Chondrocyte (in vitro differentiated cells): ENCODE data around the gene MLPH. TPM values are rescaled to one million over a fixed set of nuclear protein-coding genes. Genes with fewer than 3 reads are reported as not detected.

ENCODE experiments used
- DNase-seq: peaks from one replicate; pipeline ENCODE4 v3.0.0; 2021; ENCODE audit warnings: mixed read lengths, low spot score
- H3K27ac Mint-ChIP-seq: one replicate; pipeline ENCODE4 v1.8.0; 2021; ENCODE audit warnings: mild to moderate bottlenecking, moderate library complexity, mixed read lengths; ENCODE audit not compliant: unreplicated experiment
- H3K27me3 Mint-ChIP-seq: 2 replicates; pipeline ENCODE4 v1.8.0; 2021; ENCODE audit warnings: low read depth, mixed read lengths
- H3K36me3 Mint-ChIP-seq: 2 replicates; pipeline ENCODE4 v1.8.0; 2021; ENCODE audit warnings: low read depth, mixed read lengths
- H3K4me1 Mint-ChIP-seq: 2 replicates; pipeline ENCODE4 v1.8.0; 2021; ENCODE audit warnings: low read depth, mild to moderate bottlenecking, mixed read lengths
- H3K4me3 Mint-ChIP-seq: one replicate; pipeline ENCODE4 v1.8.0; 2021; ENCODE audit warnings: mild to moderate bottlenecking, moderate library complexity, mixed read lengths; ENCODE audit not compliant: unreplicated experiment
- H3K9me3 Mint-ChIP-seq: 2 replicates; pipeline ENCODE4 v1.8.0; 2021; ENCODE audit warnings: low read depth, mixed read lengths
- CTCF ChIP-seq: fragments of 200-600 bp; sonication (generic); IDR thresholded peaks from 2 replicates; pipeline ENCODE4 v1.5.0; 2021; ENCODE audit warnings: antibody characterized with exemption, mild to moderate bottlenecking, moderate library complexity
- total RNA-seq: library from RNA; stranded (reverse); gene quantifications from 3 replicates; pipeline ENCODE4 v1.2.1, GENCODE V29; 2021

Gene MLPH
- total RNA-seq, 1 donor from 2014 or later, result 6.1 TPM

DNA sequence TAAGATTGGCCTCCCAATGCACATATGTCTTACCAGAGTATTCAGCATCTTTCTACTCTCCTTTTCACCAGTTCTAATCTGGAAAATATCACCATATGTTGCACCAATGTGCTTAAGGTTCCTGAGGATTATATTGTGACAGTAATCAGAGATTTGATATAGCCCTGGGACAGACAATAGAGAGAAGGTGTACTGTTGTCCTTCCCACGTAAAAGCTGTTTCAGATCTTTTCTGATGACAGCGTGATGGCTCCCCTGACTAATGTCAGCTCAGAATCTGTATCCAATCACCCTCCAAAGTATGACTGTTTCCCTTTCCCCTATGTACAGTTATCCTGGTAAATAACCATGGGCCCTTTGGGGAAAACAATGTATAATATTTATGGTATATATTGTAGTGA is 9.0 kb upstream of the MLPH start:
- Mint-ChIP-seq H3K27me3 (no peaks in the 10 kb centered on the region), H3K4me3 (no peak overlapping the region), H3K4me1 (peaks cover 38% of the 10 kb centered on the region), H3K36me3 (no peaks in the 10 kb centered on the region), H3K27ac (no peak overlapping the region), H3K9me3 (no peaks in the 10 kb centered on the region)
- no peak for DNase-seq
- TF ChIP-seq CTCF, result no peak

GRCh38 chr2:237478979-237479378 is 8.1 kb upstream of the MLPH start:
- H3K36me3 Mint-ChIP-seq, result no peaks in the 10 kb centered on the region
- H3K4me3 Mint-ChIP-seq, result no peak overlapping the region
- peaks cover 38% of the 10 kb centered on the region for H3K4me1 Mint-ChIP-seq
- DNase-seq, result no peak
- TF ChIP-seq CTCF, result no peak
- H3K9me3 Mint-ChIP-seq, result no peaks in the 10 kb centered on the region
- H3K27ac Mint-ChIP-seq, result no peak overlapping the region
- no peaks in the 10 kb centered on the region for H3K27me3 Mint-ChIP-seq

DNA sequence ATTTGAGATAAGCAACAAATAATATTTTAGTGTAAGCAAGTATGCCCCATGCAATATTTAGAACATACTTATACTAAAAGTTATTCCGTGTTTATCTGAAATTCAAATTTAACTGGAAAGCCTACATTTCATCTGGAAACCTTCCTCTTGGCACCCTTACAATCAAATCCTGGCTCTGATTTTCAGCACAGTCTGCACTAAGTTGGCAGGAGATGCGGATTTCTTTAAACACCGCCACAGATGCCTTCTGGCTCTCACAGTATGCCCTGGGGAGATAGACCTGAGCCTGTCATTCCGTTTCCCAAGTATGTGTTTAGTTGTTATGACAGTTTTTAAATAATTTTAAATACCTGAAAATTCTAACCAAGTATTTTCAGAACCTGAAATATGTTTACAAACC is 7.3 kb upstream of the MLPH start:
- no peak for TF ChIP-seq CTCF
- Mint-ChIP-seq H3K36me3 (no peaks in the 10 kb centered on the region), H3K27me3 (no peaks in the 10 kb centered on the region), H3K9me3 (no peaks in the 10 kb centered on the region), H3K27ac (no peak overlapping the region), H3K4me3 (no peak overlapping the region), H3K4me1 (peaks cover 30% of the 10 kb centered on the region)
- no peak for DNase-seq

- H3K36me3 Mint-ChIP-seq, result no peaks in the 10 kb centered on the region
- no peaks in the 10 kb centered on the region for H3K27me3 Mint-ChIP-seq
- H3K4me3 Mint-ChIP-seq, result no peak overlapping the region
- H3K27ac Mint-ChIP-seq, result no peak overlapping the region
- no peak for TF ChIP-seq CTCF
- H3K4me1 Mint-ChIP-seq, result peaks cover 28% of the 10 kb centered on the region
- no peaks in the 10 kb centered on the region for H3K9me3 Mint-ChIP-seq
- DNase-seq, result no peak
Measured at GRCh38 chr2:237480556-237480955, 6.5 kb upstream of the MLPH start.

DNA sequence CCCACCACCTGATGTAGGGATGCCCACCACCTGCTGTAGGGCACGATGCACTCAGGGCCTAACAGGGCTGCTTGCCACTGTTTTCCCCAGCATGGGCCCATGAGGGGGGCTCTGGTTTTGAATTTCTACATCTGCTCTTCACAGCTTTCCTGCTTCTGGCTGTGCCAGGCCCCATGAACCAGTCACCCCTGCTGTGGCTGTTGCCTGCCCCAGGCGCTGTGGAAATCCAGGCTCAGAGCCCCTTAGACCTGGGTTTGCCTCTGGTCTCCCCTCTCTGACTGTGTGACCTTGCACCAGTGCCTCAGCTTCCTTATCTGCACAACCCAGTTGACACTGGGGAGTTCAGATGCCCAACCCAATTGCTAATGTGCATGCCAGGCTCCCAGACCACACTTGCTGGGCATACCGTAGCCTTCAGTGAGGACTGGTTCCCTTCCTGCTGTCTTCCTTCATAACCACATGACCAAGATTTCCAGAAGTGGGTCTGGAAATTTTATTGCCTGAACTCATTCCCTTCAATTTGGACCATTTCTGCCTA is 6.0 kb upstream of the MLPH start:
- Mint-ChIP-seq H3K4me1 (peaks cover 25% of the 10 kb centered on the region), H3K27ac (no peak overlapping the region), H3K9me3 (no peaks in the 10 kb centered on the region), H3K4me3 (no peak overlapping the region), H3K27me3 (no peaks in the 10 kb centered on the region), H3K36me3 (no peaks in the 10 kb centered on the region)
- TF ChIP-seq CTCF, result no peak
- DNase-seq, result no peak
